GM21447 (cell line): ENCODE measurements around the gene VANGL2.

ENCODE experiments used
- ATAC-seq: cut with Tn5 transposase; IDR thresholded peaks from one replicate; pipeline ENCODE4 v1.9.1; 2021; ENCODE audit not compliant: unreplicated experiment

Gene VANGL2

DNA sequence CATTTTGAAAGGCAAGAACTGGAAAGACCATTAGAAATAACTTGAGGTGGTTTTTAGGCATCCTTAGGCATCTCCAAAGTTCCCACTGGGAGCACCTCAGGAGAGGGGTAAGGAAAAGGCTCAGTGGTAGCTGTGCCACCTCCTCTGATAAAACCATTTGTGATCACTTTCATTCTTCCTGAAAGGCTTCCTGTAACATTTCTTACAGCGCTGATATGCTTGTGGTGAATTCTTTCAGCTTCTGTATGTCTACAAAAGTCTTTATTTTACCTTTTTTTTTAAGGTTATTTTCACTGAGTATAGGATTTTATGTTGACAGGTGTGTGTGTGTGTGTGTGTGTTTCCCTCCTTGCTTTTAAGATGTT, 54.8 kb downstream of the VANGL2 start:
- no peak for ATAC-seq

DNA sequence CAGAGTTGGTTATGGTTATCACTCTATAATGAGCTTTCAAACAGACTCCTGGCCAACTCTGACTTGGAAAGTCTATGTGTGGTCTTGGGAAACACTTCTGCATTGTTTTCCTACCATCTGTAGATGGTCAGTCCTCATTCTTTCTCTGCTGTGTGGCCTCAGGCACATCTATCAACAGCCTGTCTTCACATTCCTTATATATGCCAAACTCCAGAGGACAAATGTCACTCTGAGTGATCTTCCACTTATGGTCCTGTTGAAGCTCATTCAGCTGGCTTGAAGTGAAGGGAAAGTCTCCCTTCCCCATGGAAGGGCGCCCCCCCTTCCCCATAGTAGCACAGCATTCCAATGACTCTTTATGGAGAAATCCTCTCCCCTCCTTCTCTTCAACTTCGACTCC, 58.7 kb downstream of the VANGL2 start:
- no peak for ATAC-seq

DNA sequence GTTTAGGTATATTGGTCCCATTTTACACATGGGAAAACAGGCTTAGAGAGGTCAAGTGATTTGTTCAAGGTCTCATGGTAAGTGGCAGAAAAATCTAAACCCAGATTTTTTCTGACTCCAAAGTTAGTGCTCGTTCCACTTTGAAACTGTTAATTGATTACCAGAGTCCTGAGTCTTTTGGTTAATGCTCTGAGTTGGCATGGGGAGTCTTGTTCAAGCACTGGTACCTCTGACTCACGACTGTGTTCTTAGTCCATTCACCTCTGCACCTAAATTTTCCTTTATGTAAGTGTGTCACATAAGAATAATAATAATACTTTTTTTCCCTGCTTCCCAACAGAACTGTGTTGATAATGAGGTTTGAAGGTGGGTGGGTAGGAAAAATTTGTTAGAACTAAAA, 59.3 kb downstream of the VANGL2 start:
- ATAC-seq = no peak

DNA sequence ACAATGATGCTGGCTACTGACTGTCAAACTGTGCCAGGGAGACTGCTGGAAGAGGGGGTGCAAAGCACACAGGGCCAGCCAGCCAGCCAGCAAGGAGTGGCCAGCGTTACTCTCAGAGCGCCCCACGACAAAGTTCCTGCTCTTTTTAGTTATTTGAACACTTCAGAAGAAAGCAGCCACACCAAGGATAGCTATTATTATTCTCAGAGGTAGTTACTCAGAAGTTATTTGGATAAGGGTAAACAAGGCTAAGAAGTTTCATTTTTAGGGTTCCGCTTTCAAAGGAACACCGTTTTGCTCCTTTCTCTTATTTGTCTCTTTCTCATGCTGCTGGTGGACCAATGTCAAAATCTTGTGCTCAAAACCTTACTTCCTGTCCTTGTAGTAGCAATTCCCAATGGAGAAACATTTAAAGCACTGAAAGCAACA, 59.9 kb downstream of the VANGL2 start:
- ATAC-seq = peak; percentile 44

DNA sequence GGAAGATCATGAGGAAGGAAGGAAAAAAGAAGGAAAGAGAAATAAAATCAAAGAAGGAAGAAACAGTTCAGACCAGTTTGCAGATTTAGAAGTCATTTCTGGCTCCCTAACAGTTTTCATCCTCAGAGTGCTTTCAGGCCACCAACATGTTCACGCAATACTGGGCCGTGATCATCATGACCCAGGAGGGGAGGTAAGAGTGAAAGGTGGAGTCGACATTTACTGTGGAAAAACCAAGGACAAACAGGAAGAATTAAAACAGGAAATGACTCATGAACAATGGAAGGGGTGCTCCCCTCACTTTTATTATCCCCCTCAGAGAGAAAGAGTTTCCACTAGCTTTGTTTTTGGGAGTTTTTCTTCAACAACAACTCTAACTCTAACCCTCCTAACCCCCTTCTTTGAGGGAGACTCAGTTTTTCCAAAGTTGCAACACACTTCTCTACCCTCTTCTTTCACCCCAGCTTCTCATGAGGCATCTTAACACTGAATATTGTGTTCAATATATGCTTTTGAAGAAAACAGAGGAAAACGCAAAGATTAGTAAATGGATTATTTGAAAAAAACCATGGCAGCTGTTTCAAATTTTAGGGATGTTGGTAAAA, 60.4 kb downstream of the VANGL2 start:
- ATAC-seq = no peak

DNA sequence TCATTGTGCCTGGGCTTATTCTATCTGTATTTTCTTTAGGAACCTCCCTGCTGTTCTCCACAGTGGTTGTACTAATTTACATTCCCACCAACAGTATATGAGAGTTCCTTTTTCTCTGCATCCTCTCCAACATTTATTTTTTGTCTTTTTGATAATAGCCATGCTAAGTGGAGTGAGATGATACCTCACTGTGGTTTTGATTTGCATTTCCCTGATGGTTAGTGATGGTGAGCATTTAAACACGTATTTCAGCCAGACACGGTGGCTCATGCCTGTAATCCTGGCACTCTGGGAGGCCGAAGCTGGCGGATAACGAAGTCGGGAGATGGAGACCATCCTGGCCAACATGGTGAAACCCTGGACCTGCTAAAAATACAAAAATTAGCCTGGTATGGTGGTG, 64.8 kb downstream of the VANGL2 start:
- ATAC-seq = no peak

DNA sequence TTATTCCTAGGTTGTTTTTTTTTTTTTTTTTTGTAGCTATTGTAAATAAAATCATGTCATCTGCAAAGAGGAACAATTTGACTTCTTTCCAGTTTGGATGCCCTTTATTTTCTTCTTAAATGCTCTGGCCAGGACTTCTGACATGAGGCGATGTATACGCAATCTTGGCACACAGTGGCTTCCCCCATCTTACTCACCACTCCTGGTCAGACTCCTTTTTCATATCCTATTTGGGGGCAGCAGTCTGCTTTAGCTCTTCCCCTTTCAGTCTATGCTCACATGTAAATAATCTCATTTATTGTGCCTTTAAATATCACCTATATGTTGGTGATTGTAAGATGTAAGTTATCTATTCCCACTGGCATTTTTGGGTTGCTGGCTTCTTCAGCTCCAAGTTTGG, 66.6 kb downstream of the VANGL2 start:
- ATAC-seq = no peak

DNA sequence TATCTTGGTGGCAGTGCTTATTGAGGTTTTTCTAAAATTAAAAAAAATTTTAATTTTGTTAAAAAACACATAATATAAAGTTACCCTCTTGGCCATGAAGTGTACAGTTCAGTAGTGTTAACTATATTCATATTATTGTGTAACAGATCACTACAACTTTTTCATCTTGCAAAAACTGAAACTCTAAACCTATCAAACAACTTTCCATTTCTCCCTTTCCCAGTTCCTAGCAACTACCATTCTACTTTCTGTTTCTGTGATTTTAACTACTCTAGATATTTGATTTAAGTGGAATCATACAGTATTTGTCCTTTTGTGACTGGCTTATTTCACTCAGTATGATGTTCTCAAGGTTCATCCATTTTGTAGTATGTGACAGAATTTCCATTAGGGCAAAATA, 67.2 kb downstream of the VANGL2 start:
- ATAC-seq = no peak

DNA sequence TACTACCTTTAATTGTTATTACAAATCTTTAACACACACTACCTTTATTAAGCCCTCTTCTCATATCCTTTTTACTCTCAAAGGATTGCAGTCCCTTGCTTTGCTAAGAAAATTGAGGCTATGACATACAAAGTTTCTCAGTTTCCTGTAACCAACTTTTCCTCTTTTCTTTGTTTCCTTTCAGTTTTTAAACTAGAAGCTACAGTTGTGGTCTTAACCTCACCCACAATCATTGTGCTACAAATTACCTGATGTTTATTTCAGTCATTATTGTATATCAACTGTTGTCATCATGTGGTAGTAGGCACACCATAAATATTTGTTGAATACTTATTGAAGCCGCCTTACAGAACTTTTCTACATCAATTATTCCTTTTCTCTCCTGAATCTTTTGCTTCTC, 70.9 kb downstream of the VANGL2 start:
- no peak for ATAC-seq

DNA sequence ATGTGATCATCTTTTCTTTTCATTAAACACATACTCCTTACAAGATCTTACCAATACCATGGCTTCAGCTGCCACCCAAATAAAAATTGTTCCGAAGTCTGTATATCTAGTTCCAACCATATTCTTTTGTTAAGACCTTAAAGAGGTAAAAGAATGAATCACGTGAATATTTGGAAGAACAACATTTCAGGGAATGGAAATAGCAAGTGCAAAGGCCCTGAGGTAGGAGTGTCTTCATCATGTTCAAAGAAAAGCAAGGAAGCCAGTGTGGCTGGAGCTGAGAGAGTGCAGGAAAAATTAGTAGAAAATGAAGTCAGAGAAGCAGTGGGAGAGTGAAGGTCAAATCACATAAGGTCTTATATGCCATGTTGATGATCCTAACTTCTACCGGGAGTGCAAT, 71.7 kb downstream of the VANGL2 start:
- no peak for ATAC-seq

DNA sequence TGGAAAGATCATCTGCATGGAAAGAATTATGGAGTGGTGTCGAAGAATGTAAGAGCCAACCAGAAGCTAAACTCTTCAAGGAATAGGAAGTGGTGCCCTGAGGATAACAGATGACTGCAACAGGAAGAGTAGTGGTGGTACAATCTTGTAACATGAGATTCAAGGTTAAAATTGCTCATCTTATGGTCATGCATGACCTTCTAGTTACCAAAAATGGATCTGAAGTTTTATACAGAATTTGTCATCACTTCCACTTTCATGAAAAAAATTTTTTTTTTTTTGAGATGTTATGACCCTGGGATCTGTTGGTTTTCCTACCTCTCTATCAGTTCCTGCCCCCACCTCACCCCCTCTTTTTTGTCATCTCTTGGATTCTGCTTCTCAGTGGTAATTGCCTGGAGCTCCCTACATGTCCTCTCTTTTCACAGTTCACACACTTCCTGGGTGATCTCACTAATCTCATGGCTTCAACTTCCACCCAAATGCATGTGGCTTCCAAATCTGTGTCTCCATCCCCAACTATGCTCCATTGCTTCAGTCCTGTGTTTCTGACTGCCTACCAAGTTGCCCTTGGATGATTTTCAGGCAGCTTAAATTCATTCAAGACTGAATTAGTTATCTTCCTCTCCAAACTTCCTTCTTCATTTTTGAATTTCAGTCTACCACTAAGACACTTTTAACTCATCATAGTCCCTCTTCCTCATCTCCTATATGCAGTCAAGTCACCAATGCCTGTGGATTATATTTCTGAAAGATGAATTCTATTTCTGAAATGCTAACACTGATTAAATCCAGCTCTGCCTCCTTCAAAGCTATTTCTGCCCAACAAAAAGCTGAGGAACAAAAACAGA, 74.3 kb downstream of the VANGL2 start:
- ATAC-seq = peak; percentile 70
